GM06990 (cell line): ENCODE results near the gene PRKG1.

Source experiments
- DNase-seq: peaks from one replicate; pipeline ENCODE4 v3.0.0-alpha.2; 2011; ENCODE audit not compliant: insufficient read length; ENCODE audit errors: extremely low read depth
- H3K27me3 ChIP-seq: replicated peaks from 2 replicates; pipeline ENCODE4 v1.6.0; 2011; ENCODE audit warnings: low read length; ENCODE audit not compliant: control insufficient read depth, insufficient read depth
- H3K36me3 ChIP-seq: 2 replicates; pipeline ENCODE4 v1.5.1; 2011; ENCODE audit warnings: low read length; ENCODE audit not compliant: control insufficient read depth, insufficient read depth
- H3K4me3 ChIP-seq: replicated peaks from 2 replicates; pipeline ENCODE4 v1.5.1; 2011; ENCODE audit warnings: low read depth, mild to moderate bottlenecking, control low read depth, low read length
- TF ChIP-seq, protein P1 (sequence below): IDR thresholded peaks from 2 replicates; pipeline ENCODE4 v1.5.1; 2011; ENCODE audit warnings: low read length, control low read depth, mild to moderate bottlenecking, inconsistent platforms; ENCODE audit not compliant: insufficient read depth, poor library complexity, severe bottlenecking

PRKG1 gene

DNA sequence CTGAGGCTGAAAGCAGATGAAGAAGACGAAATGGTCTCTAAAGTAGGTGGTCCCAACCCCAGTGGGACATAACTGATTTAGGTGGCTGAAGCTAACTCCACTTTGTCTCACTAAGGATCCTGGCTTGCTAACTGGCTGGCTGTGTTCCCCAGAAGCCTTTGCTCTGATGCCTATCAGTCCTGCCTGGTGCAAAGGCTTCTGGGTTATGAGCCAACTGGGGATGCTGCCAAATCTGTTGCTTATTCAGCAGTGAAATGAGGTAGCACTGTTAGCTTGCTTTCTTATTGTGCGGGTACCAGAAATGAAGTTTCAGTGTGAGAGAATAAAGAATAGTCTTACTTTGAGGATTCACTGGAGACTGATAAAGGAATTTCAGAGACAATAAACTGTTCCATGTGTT lies 18.1 kb downstream of the PRKG1 start:
- DNase-seq: no peak
- Histone ChIP-seq H3K27me3 (no peaks in the 10 kb centered on the region), H3K36me3 (no peaks in the 10 kb centered on the region), H3K4me3 (no peak overlapping the region)
- TF ChIP-seq, protein P1, sequence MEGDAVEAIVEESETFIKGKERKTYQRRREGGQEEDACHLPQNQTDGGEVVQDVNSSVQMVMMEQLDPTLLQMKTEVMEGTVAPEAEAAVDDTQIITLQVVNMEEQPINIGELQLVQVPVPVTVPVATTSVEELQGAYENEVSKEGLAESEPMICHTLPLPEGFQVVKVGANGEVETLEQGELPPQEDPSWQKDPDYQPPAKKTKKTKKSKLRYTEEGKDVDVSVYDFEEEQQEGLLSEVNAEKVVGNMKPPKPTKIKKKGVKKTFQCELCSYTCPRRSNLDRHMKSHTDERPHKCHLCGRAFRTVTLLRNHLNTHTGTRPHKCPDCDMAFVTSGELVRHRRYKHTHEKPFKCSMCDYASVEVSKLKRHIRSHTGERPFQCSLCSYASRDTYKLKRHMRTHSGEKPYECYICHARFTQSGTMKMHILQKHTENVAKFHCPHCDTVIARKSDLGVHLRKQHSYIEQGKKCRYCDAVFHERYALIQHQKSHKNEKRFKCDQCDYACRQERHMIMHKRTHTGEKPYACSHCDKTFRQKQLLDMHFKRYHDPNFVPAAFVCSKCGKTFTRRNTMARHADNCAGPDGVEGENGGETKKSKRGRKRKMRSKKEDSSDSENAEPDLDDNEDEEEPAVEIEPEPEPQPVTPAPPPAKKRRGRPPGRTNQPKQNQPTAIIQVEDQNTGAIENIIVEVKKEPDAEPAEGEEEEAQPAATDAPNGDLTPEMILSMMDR: no peak

DNA sequence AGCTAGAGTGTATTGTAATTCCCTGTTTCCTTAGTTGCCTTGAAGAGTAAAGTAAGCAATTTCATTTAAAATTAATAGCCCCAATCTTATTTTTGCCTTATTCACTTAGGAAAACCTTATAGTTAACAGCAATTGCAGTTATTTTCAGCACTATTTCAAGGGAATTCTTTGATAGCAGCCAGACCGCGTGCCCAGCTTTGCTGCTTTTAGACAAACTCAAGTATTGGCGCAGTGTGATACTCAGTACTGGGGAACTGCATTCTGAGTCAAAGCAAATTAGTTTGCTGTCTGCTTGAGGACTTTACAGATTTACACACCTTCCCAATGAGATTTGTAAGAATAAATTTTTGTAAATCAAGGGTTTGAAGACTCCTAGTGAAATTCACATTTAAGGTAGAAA lies 21.2 kb downstream of the PRKG1 start:
- Histone ChIP-seq H3K4me3 (no peak overlapping the region), H3K36me3 (no peaks in the 10 kb centered on the region), H3K27me3 (no peaks in the 10 kb centered on the region)
- TF ChIP-seq, protein P1: no peak
- no peak for DNase-seq

DNA sequence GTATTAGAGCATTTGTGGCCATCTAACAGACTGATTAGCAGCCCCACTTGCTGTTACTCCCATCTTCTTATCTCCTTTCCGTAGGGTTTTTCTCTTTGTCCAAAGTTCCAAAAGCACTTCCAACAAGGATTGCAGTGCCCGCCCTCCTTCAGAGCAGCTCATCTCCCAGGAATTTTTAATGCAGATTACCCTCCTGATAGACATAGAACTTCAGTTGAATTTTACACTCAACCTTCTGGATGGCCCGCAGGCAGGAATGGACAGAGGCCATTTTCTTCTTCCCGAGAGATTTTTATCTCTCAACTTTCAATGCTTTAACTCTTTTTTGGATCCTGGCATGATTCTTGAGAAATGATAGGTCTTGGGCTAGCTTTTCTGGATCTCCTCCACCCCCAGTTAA lies 23.3 kb downstream of the PRKG1 start:
- TF ChIP-seq, protein P1: no peak
- H3K36me3 ChIP-seq: no peaks in the 10 kb centered on the region
- no peak overlapping the region for H3K4me3 ChIP-seq
- no peak for DNase-seq
- H3K27me3 ChIP-seq: no peaks in the 10 kb centered on the region

DNA sequence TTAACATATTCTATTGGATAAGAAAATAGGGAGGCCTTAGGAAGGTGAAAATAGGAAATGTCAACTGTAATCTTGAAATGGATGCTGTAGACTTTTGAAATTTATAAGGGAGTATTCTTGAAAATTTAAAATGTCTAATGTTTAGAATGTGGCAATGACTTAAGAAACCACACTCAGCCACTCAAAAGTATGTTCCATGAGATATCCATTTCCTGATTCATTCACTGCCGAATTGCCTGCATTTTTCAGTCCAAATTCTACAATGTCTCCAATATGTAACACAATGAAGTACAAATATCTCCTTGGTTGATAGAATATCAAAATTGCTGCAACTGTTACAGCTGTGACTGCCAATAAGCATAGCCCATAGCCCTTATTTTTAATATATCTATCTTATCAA lies 25.9 kb downstream of the PRKG1 start:
- H3K27me3 ChIP-seq: no peaks in the 10 kb centered on the region
- TF ChIP-seq, protein P1: no peak
- no peak for DNase-seq
- H3K36me3 ChIP-seq: no peaks in the 10 kb centered on the region
- no peak overlapping the region for H3K4me3 ChIP-seq

DNA sequence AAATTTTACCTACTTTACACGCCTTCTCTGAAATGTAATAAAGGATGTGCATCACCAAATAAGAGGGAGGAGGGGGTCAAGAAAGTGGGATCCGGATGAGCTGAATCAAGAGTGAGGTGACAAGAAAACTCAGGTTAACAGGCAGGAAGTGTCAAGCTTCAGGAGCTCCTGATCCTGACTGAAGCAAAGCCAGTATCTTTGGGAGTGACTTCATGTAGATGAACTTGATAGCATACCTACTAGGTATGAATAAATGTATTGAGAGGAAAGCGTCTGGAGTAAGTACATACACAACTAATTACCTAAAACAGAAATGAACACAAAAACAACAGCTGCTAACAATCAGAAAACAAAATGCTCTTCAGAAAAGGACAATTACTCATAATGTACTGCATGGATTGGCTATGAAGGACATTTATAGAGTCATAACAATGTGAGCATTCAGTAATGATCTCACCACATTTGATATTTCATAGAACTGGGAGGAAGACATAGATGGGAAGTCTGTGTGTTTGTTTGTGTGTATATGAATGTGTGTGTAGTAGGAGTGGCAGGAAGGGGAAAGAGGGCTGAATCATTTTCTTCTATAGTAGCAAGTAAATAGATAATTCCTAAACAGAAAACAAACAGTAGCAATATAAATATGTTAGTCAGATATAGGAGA lies 29.4 kb downstream of the PRKG1 start:
- Histone ChIP-seq H3K36me3 (no peaks in the 10 kb centered on the region), H3K27me3 (no peaks in the 10 kb centered on the region), H3K4me3 (no peak overlapping the region)
- no peak for DNase-seq
- TF ChIP-seq, protein P1: no peak

DNA sequence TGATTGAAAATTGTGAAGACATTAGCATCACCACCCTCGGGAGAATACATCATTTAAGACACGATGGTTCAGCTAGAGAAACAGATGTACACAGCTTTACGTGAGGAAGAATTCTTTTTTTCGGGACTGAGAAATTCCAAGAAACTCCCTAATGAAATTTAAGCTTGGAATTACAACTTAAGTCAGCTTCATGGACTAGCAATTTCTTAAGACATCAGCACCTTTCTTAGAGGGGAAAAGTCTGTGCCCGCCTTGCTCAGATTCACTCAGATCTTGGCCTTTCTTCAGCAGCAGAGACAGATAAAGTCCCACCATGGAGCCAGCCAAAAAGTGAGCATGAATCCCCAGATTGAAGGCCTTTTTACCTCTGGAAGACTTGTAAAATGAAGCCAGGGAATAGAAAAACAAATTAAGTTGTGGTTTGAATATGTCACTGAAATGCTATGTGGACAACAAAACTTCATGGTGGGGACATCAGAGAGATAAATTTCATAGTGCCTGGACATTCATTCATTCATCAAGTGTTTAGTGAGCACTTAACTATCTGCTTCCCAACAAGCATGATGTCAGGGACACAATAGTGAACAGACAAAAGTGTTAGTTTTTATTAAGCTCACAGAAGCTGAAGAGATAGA lies 32.1 kb downstream of the PRKG1 start:
- no peak for DNase-seq
- no peaks in the 10 kb centered on the region for H3K27me3 ChIP-seq
- TF ChIP-seq, protein P1: no peak

More for the DNA sequence above, 32.1 kb downstream of the PRKG1 start:
- no peaks in the 10 kb centered on the region for H3K36me3 ChIP-seq
- no peak overlapping the region for H3K4me3 ChIP-seq
